HCT116 (cell line): ENCODE results near the gene ZNF880. TPM values are rescaled to one million over a fixed set of nuclear protein-coding genes. Genes with fewer than 3 reads are reported as not detected.

ENCODE experiments used
- ATAC-seq: fragments of 200-7000 bp; cut with Tn5 transposase; 2 replicates; pipeline ENCODE4 v1.9.1; 2020; ENCODE audit warnings: mild to moderate bottlenecking, moderate library complexity
- BruUV-seq: library from RNA; stranded (reverse); fragments of 400-500 nt; replicated peaks from 2 replicates; lab custom pipeline; 2021; lab: Mats Ljungman, UMichigan
- CTCF ChIA-PET: fragments of 300-600 bp; sonication (Branson Sonifier 250); formaldehyde crosslinking; loops from one replicate; lab custom pipeline; 2021; ENCODE audit warnings: antibody characterized with exemption; lab: Charles Lee
- POLR2A ChIA-PET: fragments of 300-600, 350-600 bp; sonication (Branson Sonifier 250); formaldehyde crosslinking; loops from one replicate; lab custom pipeline; 2021; ENCODE audit warnings: antibody characterized with exemption; lab: Charles Lee
- RAD21 ChIA-PET, 2 experiments: fragments of 300-600 bp; sonication (Branson Sonifier 250); formaldehyde crosslinking; loops; one replicate each; lab custom pipeline; 2023; ENCODE audit warnings: low total read pairs in 2 of 2; ENCODE audit not compliant: uncharacterized antibody in 2 of 2, unreplicated experiment in 2 of 2, low non-redundant PET in 1 of 2; lab: Charles Lee
- DNase-seq: peaks from one replicate; pipeline ENCODE4 v3.0.0-alpha.2; 2010; ENCODE audit warnings: low read depth, low spot score
- H2AFZ ChIP-seq: fragments of 200-600 bp; shearing (Covaris generic), sonication (generic); 2 replicates; pipeline ENCODE4 v1.6.1; 2017; ENCODE audit warnings: low read depth, mixed run types, mixed read lengths, antibody characterized with exemption, low read length; ENCODE audit not compliant: poor library complexity, severe bottlenecking
- H3K27ac ChIP-seq: 2 replicates; pipeline ENCODE4 v1.5.1; 2012; ENCODE audit warnings: low read depth, low read length
- H3K27me3 ChIP-seq: fragments of 200-600 bp; sonication (generic); 2 replicates; pipeline ENCODE4 v1.6.1; 2016; ENCODE audit warnings: mixed run types, low read length, mixed read lengths; ENCODE audit not compliant: insufficient read depth
- H3K36me3 ChIP-seq, 2 experiments: fragments of 200-500 bp in 1 of 2; fragments of 200-600 bp in 1 of 2; sonication (Bioruptor generic) in 1 of 2; sonication (generic) in 1 of 2; 2 replicates each; pipeline versions ENCODE4 v1.5.1 to v1.6.1; 2014 to 2016; ENCODE audit warnings: low read length in 2 of 2, inconsistent platforms in 1 of 2, mixed read lengths in 1 of 2, mixed run types in 1 of 2; ENCODE audit not compliant: insufficient read depth in 2 of 2, control insufficient read depth in 1 of 2
- H3K4me1 ChIP-seq, 2 experiments: fragments of 200-600 bp in 1 of 2; sonication (generic) in 1 of 2; 2 replicates each; pipeline versions ENCODE4 v1.5.1 to v1.6.1; 2012 to 2017; ENCODE audit warnings: low read length in 2 of 2, inconsistent platforms in 1 of 2, mild to moderate bottlenecking in 1 of 2, mixed read lengths in 1 of 2, mixed run types in 1 of 2, moderate library complexity in 1 of 2; ENCODE audit not compliant: insufficient read depth in 2 of 2, control insufficient read depth in 1 of 2
- H3K4me2 ChIP-seq: fragments of 200-600 bp; sonication (generic); 2 replicates; pipeline ENCODE4 v1.6.1; 2017; ENCODE audit warnings: mixed run types, low read length, mixed read lengths
- H3K4me3 ChIP-seq, 2 experiments: fragments of 200-600 bp in 1 of 2; sonication (generic) in 1 of 2; replicated peaks in 1 of 2; 2 replicates each; pipeline ENCODE4 v1.5.1; 2011 to 2016; ENCODE audit warnings: low read length in 2 of 2, control low read depth in 1 of 2, low read depth in 1 of 2, mild to moderate bottlenecking in 1 of 2, mixed read lengths in 1 of 2, mixed run types in 1 of 2
- H3K79me2 ChIP-seq: fragments of 200-600 bp; sonication (generic); 2 replicates; pipeline ENCODE4 v1.6.1; 2017; ENCODE audit warnings: mild to moderate bottlenecking, mixed run types, low read length, moderate library complexity, mixed read lengths; ENCODE audit not compliant: insufficient read depth
- H3K9ac ChIP-seq: fragments of 200-600 bp; sonication (generic); 2 replicates; pipeline ENCODE4 v1.6.1; 2016; ENCODE audit warnings: low read length, mixed read lengths
- H3K9me2 ChIP-seq: fragments of 200-600 bp; sonication (generic), shearing (Covaris generic); 2 replicates; pipeline ENCODE4 v1.6.1; 2017; ENCODE audit warnings: mixed run types, mild to moderate bottlenecking, moderate library complexity; ENCODE audit not compliant: insufficient read depth
- H3K9me3 ChIP-seq, 2 experiments: fragments of 200-500 bp in 1 of 2; fragments of 200-600 bp in 1 of 2; sonication (Bioruptor generic) in 1 of 2; sonication (generic) in 1 of 2; 2 replicates each; pipeline ENCODE4 v1.6.1; 2014 to 2017; ENCODE audit warnings: low read length in 2 of 2, mixed read lengths in 2 of 2, inconsistent platforms in 1 of 2, low read depth in 1 of 2, mild to moderate bottlenecking in 1 of 2, mixed run types in 1 of 2, moderate library complexity in 1 of 2; ENCODE audit not compliant: control insufficient read depth in 1 of 2, insufficient read depth in 1 of 2
- H4K20me1 ChIP-seq: fragments of 200-600 bp; sonication (generic), shearing (Covaris generic); 2 replicates; pipeline ENCODE4 v1.6.1; 2017; ENCODE audit warnings: mixed run types, mild to moderate bottlenecking, moderate library complexity; ENCODE audit not compliant: insufficient read depth
- CBX3 ChIP-seq: IDR thresholded peaks from 2 replicates; pipeline ENCODE4 v1.6.1; 2012; ENCODE audit warnings: low read depth
- EGR1 ChIP-seq: IDR thresholded peaks from 2 replicates; pipeline ENCODE4 v1.6.1; 2012; ENCODE audit warnings: low read depth
- EZH2 ChIP-seq: fragments of 200-600 bp; sonication (generic); IDR thresholded peaks from 2 replicates; pipeline ENCODE4 v1.6.1; 2017; ENCODE audit warnings: antibody characterized with exemption, mixed run types
- FOSL1 ChIP-seq: IDR thresholded peaks from 2 replicates; pipeline ENCODE4 v1.6.1; 2012; ENCODE audit warnings: low read depth
- POLR2A ChIP-seq: IDR thresholded peaks from 2 replicates; pipeline ENCODE4 v1.7.0; 2011; ENCODE audit warnings: borderline replicate concordance; ENCODE audit not compliant: insufficient read depth, insufficient read length; ENCODE audit errors: extremely low read depth
- POLR2AphosphoS5 ChIP-seq: IDR thresholded peaks from 2 replicates; pipeline ENCODE4 v1.6.1; 2011; ENCODE audit warnings: mild to moderate bottlenecking, low read depth, low read length, moderate library complexity
- RAD21 ChIP-seq: IDR thresholded peaks from 2 replicates; pipeline ENCODE4 v1.6.1; 2012; ENCODE audit warnings: low read depth, mild to moderate bottlenecking
- SRF ChIP-seq: IDR thresholded peaks from 2 replicates; pipeline ENCODE4 v1.6.1; 2012; ENCODE audit warnings: low read depth
- ZFX ChIP-seq: fragments of 450-650 bp; IDR thresholded peaks from 2 replicates; pipeline ENCODE4 v1.6.1; 2017
- intact Hi-C: fragments of 100-400 bp; cut with micrococcal nuclease; formaldehyde crosslinking; loops from 2 replicates; pipeline ENCODE4 v1.10.0; 2022
- total RNA-seq: library from RNA; stranded (reverse); gene quantifications from one replicate; pipeline ENCODE4 v1.2.1, GENCODE V29; 2021; ENCODE audit not compliant: unreplicated experiment
- TF ChIP-seq, protein P1 (sequence below): IDR thresholded peaks from 2 replicates; pipeline ENCODE4 v1.6.1; 2012
- TF ChIP-seq, protein P2 (sequence below): IDR thresholded peaks from 2 replicates; pipeline ENCODE4 v1.6.1; 2011; ENCODE audit warnings: mild to moderate bottlenecking, low read length, moderate library complexity; ENCODE audit not compliant: insufficient replicate concordance; ENCODE audit errors: extremely low read depth
- TF ChIP-seq, protein P3 (sequence below), 3 experiments: fragments of 200-600 bp in 1 of 3; sonication (generic) in 1 of 3; IDR thresholded peaks in 2 of 3; conservative IDR thresholded peaks in 1 of 3; 2 replicates each; pipeline ENCODE4 v1.5.1; 2012 to 2017; ENCODE audit warnings: low read depth in 2 of 3, low read length in 2 of 3, antibody characterized with exemption in 1 of 3, borderline replicate concordance in 1 of 3, control low read depth in 1 of 3, mild to moderate bottlenecking in 1 of 3, mixed read lengths in 1 of 3, mixed run types in 1 of 3, moderate library complexity in 1 of 3; ENCODE audit not compliant: insufficient read depth in 1 of 3
- TF ChIP-seq, protein P4 (sequence below): IDR thresholded peaks from 2 replicates; pipeline ENCODE4 v1.6.1; 2012

ZNF880 gene
- total RNA-seq, 1 experiment from 2014 or later = not detected

DNA sequence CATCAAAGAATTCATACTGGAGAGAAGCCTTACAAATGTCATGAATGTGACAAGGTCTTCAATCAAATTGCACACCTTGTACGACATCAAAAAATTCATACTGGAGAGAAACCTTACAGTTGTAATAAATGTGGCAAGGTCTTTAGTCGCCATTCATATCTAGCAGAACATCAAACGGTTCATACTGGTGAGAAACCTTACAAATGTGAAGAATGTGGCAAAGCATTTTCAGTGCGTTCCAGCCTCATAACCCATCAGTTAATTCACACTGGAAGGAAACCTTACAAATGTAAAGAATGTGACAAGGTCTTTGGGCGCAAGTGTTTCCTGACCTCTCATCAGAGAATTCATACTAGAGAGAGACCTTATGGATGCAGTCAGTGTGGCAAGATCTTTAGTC, 46.0 kb downstream of the ZNF880 start:
- H3K4me3 ChIP-seq = no peak overlapping the region
- ChIA-PET CTCF (no interaction called here), RAD21 (no interaction called here)
- no peaks in the 10 kb centered on the region for H4K20me1 ChIP-seq
- no peaks in the 10 kb centered on the region for H3K4me1 ChIP-seq
- no TSS peak for BruUV-seq
- H3K9me2 ChIP-seq = no peaks in the 10 kb centered on the region
- DNase-seq = no peak
- no peak overlapping the region for H2AFZ ChIP-seq
- no peak overlapping the region for H3K4me2 ChIP-seq
- peaks cover 3 to 39% of the 10 kb centered on the region in 2 experiments; a peak in 2 of 4 replicates for H3K9me3 ChIP-seq
- no peaks in the 10 kb centered on the region for H3K36me3 ChIP-seq
- intact Hi-C loops = no loop called here
- H3K9ac ChIP-seq = no peak overlapping the region
- H3K27ac ChIP-seq = no peak overlapping the region
- ATAC-seq = no peak
- TF ChIP-seq POLR2A = no peak
- TF ChIP-seq, protein P1, sequence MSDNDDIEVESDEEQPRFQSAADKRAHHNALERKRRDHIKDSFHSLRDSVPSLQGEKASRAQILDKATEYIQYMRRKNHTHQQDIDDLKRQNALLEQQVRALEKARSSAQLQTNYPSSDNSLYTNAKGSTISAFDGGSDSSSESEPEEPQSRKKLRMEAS = no peak
- no peak for TF ChIP-seq RAD21
- TF ChIP-seq EZH2 = no peak
- TF ChIP-seq EGR1 = no peak
- TF ChIP-seq POLR2AphosphoS5 = no peak
- no peak for TF ChIP-seq ZFX
- TF ChIP-seq, all 23 proteins: peak for 0
- POLR2A ChIA-PET = no interaction called here
- Histone ChIP-seq H3K27me3 (no peaks in the 10 kb centered on the region), H3K79me2 (no peaks in the 10 kb centered on the region)

- Histone ChIP-seq H3K9me2 (no peaks in the 10 kb centered on the region), H3K4me1 (no peaks in the 10 kb centered on the region), H3K27ac (no peak within 1 kb of the TSS), H3K9ac (no peak within 1 kb of the TSS), H3K27me3 (no peaks in the 10 kb centered on the region), H3K4me2 (no peak within 1 kb of the TSS), H3K4me3 (no peak within 1 kb of the TSS), H4K20me1 (no peaks in the 10 kb centered on the region), H2AFZ (no peak within 1 kb of the TSS), H3K79me2 (no peaks in the 10 kb centered on the region), H3K9me3 (peaks cover 0 to 23% of the 10 kb centered on the region in 2 experiments; a peak in 2 of 4 replicates), H3K36me3 (no peaks in the 10 kb centered on the region)
- CTCF ChIA-PET = no interaction called here
- RAD21 ChIA-PET = no interaction called here
- intact Hi-C loops = no loop called here
- POLR2A ChIA-PET = no interaction called here
- DNase-seq (no peak), ATAC-seq (no peak)
- BruUV-seq = no TSS peak
- TF ChIP-seq POLR2A = no peak
- no peak for TF ChIP-seq EGR1
- TF ChIP-seq FOSL1 = no peak
- TF ChIP-seq, protein P1 = no peak
- TF ChIP-seq EZH2 = no peak
- TF ChIP-seq POLR2AphosphoS5 = no peak
- TF ChIP-seq, protein P2, sequence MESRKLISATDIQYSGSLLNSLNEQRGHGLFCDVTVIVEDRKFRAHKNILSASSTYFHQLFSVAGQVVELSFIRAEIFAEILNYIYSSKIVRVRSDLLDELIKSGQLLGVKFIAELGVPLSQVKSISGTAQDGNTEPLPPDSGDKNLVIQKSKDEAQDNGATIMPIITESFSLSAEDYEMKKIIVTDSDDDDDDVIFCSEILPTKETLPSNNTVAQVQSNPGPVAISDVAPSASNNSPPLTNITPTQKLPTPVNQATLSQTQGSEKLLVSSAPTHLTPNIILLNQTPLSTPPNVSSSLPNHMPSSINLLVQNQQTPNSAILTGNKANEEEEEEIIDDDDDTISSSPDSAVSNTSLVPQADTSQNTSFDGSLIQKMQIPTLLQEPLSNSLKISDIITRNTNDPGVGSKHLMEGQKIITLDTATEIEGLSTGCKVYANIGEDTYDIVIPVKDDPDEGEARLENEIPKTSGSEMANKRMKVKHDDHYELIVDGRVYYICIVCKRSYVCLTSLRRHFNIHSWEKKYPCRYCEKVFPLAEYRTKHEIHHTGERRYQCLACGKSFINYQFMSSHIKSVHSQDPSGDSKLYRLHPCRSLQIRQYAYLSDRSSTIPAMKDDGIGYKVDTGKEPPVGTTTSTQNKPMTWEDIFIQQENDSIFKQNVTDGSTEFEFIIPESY = no peak
- no peak for TF ChIP-seq RAD21
- TF ChIP-seq, protein P3, sequence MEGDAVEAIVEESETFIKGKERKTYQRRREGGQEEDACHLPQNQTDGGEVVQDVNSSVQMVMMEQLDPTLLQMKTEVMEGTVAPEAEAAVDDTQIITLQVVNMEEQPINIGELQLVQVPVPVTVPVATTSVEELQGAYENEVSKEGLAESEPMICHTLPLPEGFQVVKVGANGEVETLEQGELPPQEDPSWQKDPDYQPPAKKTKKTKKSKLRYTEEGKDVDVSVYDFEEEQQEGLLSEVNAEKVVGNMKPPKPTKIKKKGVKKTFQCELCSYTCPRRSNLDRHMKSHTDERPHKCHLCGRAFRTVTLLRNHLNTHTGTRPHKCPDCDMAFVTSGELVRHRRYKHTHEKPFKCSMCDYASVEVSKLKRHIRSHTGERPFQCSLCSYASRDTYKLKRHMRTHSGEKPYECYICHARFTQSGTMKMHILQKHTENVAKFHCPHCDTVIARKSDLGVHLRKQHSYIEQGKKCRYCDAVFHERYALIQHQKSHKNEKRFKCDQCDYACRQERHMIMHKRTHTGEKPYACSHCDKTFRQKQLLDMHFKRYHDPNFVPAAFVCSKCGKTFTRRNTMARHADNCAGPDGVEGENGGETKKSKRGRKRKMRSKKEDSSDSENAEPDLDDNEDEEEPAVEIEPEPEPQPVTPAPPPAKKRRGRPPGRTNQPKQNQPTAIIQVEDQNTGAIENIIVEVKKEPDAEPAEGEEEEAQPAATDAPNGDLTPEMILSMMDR (IDR thresholded peaks at IDR 0.05 in 2 of 3, conservative IDR thresholded peaks at IDR 0.05 in 1 of 3; ENCODE audit: borderline replicate concordance in 1 of 3, insufficient read depth in 1 of 3, low read depth in 2 of 3, low read length in 2 of 3) = no peak
- no peak for TF ChIP-seq CBX3
- no peak for TF ChIP-seq SRF
- TF ChIP-seq, protein P4, sequence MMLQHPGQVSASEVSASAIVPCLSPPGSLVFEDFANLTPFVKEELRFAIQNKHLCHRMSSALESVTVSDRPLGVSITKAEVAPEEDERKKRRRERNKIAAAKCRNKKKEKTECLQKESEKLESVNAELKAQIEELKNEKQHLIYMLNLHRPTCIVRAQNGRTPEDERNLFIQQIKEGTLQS = no peak
Observed at GRCh38 chr19:52428937-52429336, 59.2 kb downstream of the ZNF880 start, which contains the start of gene ZNF534. Gene ZNF534 (plus strand): TSS chr19:52429148. CDS start chr19:52431475, 2,327 bp downstream.
